ENCODE data around the gene CST6. TPM values are rescaled to one million over a fixed set of nuclear protein-coding genes. Genes with fewer than 3 reads are reported as not detected.

CST6 gene
- polyA plus RNA-seq, 2 of the 4 experiments (the other 2 are of a cell fraction): not detected

GRCh38 chr11:65987336-65987735 is 24.5 kb upstream of the CST6 start (continued):
- TF ChIP-seq REST (IDR thresholded peaks at IDR 0.05): no peak
- no peak for TF ChIP-seq HOXB5 (CRISPR knock-in tag; IDR thresholded peaks at IDR 0.05)
- TF ChIP-seq EP300 (IDR thresholded peaks at IDR 0.05): no peak
- no peak for TF ChIP-seq MAFK (IDR thresholded peaks at IDR 0.05; ENCODE audit: partially characterized antibody)
- TF ChIP-seq PHF8 (IDR thresholded peaks at IDR 0.05; ENCODE audit: borderline replicate concordance, low read depth): no peak
- no peak for TF ChIP-seq FOSB (CRISPR knock-in tag; IDR thresholded peaks at IDR 0.05)
- no peak for TF ChIP-seq CBX2 (IDR thresholded peaks at IDR 0.05; ENCODE audit: borderline replicate concordance, low read depth)
- TF ChIP-seq ZNF302 (CRISPR knock-in tag; IDR thresholded peaks at IDR 0.05): no peak

GRCh38 chr11:65988791-65989592 is 22.8 kb upstream of the CST6 start:
- POLR2A ChIA-PET: interaction anchor here (0.6 to 1.0 kb wide), 2 partner anchors 101 to 130 kb away, joined by 3 to 4 read pairs; partner anchors contain the start of gene FIBP
- CTCF ChIA-PET: interaction anchor here (0.6 to 5.7 kb wide), 64 partner anchors 9 to 350 kb away, joined by 3 to 171 read pairs (median 4); partner anchors contain the start of genes AP5B1, CCDC85B, CTSW and EFEMP2
- Histone ChIP-seq H3K4me1 (no peaks in the 10 kb centered on the region), H3K9me3 (no peaks in the 10 kb centered on the region), H3K27ac (no peak overlapping the region), H3K4me3 (no peak overlapping the region), H3K4me2 (no peak overlapping the region; the same call in 2 of the 3 replicates)
- DNase-seq (ENCODE audit: low read depth in 1 of 2, low spot score in 1 of 2) (peak; percentile 89 to 96), ATAC-seq (peak; percentile 96 to 98), FAIRE-seq (peak; percentile 98)
- 19% methylated on average over 9 of the region's 10 CpGs for WGBS (ENCODE audit: missing lambda C conversion rate)
- TF ChIP-seq CHD4 (IDR thresholded peaks at IDR 0.05; ENCODE audit: borderline replicate concordance): no peak
- TF ChIP-seq PHF8 (IDR thresholded peaks at IDR 0.05; ENCODE audit: borderline replicate concordance, low read depth): no peak
- peak; percentile 95 to 98 for TF ChIP-seq RAD21 (conservative IDR thresholded peaks at IDR 0.05 in 1 of 2, IDR thresholded peaks at IDR 0.05 in 1 of 2)
- no peak for TF ChIP-seq JUN (IDR thresholded peaks at IDR 0.05)
- no peak for TF ChIP-seq CBX8 (IDR thresholded peaks at IDR 0.05)
- peak; percentile 64; the same call in 1 of the 2 replicates for TF ChIP-seq RFX5 (IDR thresholded peaks at IDR 0.05)
- TF ChIP-seq MAFK (IDR thresholded peaks at IDR 0.05; ENCODE audit: partially characterized antibody): peak; percentile 89
- peak; percentile 99 for TF ChIP-seq CTCF (IDR thresholded peaks at IDR 0.05)
- peak; percentile 85 for TF ChIP-seq SMC3 (IDR thresholded peaks at IDR 0.05)

- 83% methylated on average over 5 of the region's 5 CpGs for WGBS (ENCODE audit: missing lambda C conversion rate)
- POLR2A ChIA-PET: no interaction called here
- no peak overlapping the region for H3K4me3 ChIP-seq
- no peaks in the 10 kb centered on the region for H3K9me3 ChIP-seq
- no peak overlapping the region for H3K27ac ChIP-seq
- no peak for TF ChIP-seq TP53 (CRISPR knock-in tag; IDR thresholded peaks at IDR 0.05)
- no peak for TF ChIP-seq GATA3 (IDR thresholded peaks at IDR 0.05; ENCODE audit: borderline replicate concordance)
- TF ChIP-seq PHF8 (IDR thresholded peaks at IDR 0.05; ENCODE audit: borderline replicate concordance, low read depth): no peak
- TF ChIP-seq ATOH8 (CRISPR knock-in tag; IDR thresholded peaks at IDR 0.05; ENCODE audit: low read depth): no peak
- no peak for TF ChIP-seq EP300 (IDR thresholded peaks at IDR 0.05)
- TF ChIP-seq JUN (IDR thresholded peaks at IDR 0.05): no peak
- no peaks in the 10 kb centered on the region for H3K4me1 ChIP-seq
- FAIRE-seq (no peak), DNase-seq (ENCODE audit: low read depth in 1 of 2, low spot score in 1 of 2) (no peak), ATAC-seq (no peak)
- CTCF ChIA-PET: interaction anchor here (0.8 to 5.7 kb wide), 10 partner anchors 31 to 286 kb away, joined by 3 to 171 read pairs (median 4); partner anchors contain the start of genes AP5B1, CCDC85B, FIBP and FOSL1
- no peak overlapping the region for H3K4me2 ChIP-seq
Measured at GRCh38 chr11:65992056-65992455, 19.8 kb upstream of the CST6 start.

Measured in A549 (cell line).